ENCODE results near the gene PSMC3. TPM values are rescaled to one million over a fixed set of nuclear protein-coding genes. Genes with fewer than 3 reads are reported as not detected.
A peak's percentile ranks its signal among the peaks of the same experiment; 100 is the strongest.

Gene PSMC3
- total and polyA plus RNA-seq, 9 of the 15 experiments (the other 6 are each of a cell fraction or from before 2014, with no cell fraction given), result 44.3 to 324 (median 240) TPM

DNA sequence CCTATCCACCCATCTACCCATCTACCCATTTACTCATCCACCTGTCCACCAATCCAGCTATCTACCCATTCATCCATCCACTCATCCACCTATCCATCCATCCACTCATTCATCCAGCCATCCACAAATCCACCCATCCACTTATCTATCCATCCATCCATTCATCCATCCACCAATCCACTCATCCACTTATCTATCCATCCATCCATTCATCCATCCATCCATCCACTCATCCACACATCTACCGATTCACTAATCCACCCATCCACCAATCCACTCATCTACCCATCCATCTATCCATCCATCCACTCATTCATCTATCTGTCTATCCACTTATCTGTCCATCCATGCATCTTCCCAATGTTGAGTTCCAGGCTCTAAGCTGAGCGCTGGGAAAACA, 46.2 kb downstream of the PSMC3 start:
- no TSS peak for BruUV-seq (replicated peaks)
- Histone ChIP-seq H3K36me3 (ENCODE audit: control insufficient read depth, insufficient read depth, low read length) (peaks cover 6% of the 10 kb centered on the region; the same call in 1 of the 3 replicates), H3K4me3 (no peak overlapping the region), H2AFZ (ENCODE audit: low read depth, low read length) (no peak overlapping the region), H3K79me2 (ENCODE audit: control insufficient read depth, insufficient read depth, low read length) (peaks cover 26% of the 10 kb centered on the region), H3K9me3 (replicated peaks; ENCODE audit: control insufficient read depth, insufficient read depth, low read depth, low read length) (no peaks in the 10 kb centered on the region), H4K20me1 (replicated peaks; ENCODE audit: control insufficient read depth, insufficient read depth, low read length) (no peaks in the 10 kb centered on the region), H3K27me3 (ENCODE audit: control insufficient read depth in 2 of 2, insufficient read depth in 2 of 2, low read length in 2 of 2) (no peaks in the 10 kb centered on the region), H3K27ac (ENCODE audit: extremely low read depth, low read depth, low read length) (no peak overlapping the region), H3K9ac (ENCODE audit: insufficient read depth in 1 of 2, low read depth in 2 of 2, low read length in 2 of 2) (no peak overlapping the region), H3K4me2 (ENCODE audit: insufficient read depth, low read length) (no peak overlapping the region), H3K4me1 (replicated peaks in 1 of 2; ENCODE audit: control insufficient read depth in 2 of 2, insufficient read depth in 2 of 2, low read length in 2 of 2) (peaks cover 35 to 41% of the 10 kb centered on the region in 2 experiments), H3K9me1 (ENCODE audit: control insufficient read depth, insufficient read depth, low read length) (no peaks in the 10 kb centered on the region)
- ChIA-PET CTCF (ENCODE audit: low intra/inter-chr PET ratio) (no interaction called here), POLR2A (interaction anchor here (0.6 to 1.0 kb wide), 5 partner anchors 9 to 186 kb away, joined by 3 to 6 read pairs (median 3); no protein-coding TSS in a partner anchor)
- in situ Hi-C loops (cut with MboI) (no loop called here), intact Hi-C loops (cut with micrococcal nuclease) (no loop called here)
- WGBS (ENCODE audit: insufficient coverage, low coverage, missing lambda C conversion rate), result 57% methylated on average over 2 of the region's 2 CpGs
- DNase-seq (ENCODE audit: extremely low read depth in 1 of 4, low spot score in 3 of 4) (no peak), ATAC-seq (no peak), FAIRE-seq (peak; percentile 6)
- TF ChIP-seq TEAD2 (tag; IDR thresholded peaks at IDR 0.05) (no peak), EHMT2 (IDR thresholded peaks at IDR 0.05) (peak; percentile 67), RBM17 (IDR thresholded peaks at IDR 0.05; ENCODE audit: borderline replicate concordance, low read depth, low read length) (no peak), E2F6 (IDR thresholded peaks at IDR 0.05; ENCODE audit: borderline replicate concordance in 1 of 2, extremely low read depth in 1 of 2, insufficient read depth in 1 of 2, insufficient read length in 1 of 2, low read depth in 1 of 2, low read length in 1 of 2, poor library complexity in 1 of 2, severe bottlenecking in 1 of 2) (no peak), ZBTB1 (CRISPR knock-in tag; IDR thresholded peaks at IDR 0.05; ENCODE audit: borderline replicate concordance, low read depth) (no peak), SIN3A (IDR thresholded peaks at IDR 0.05; ENCODE audit: borderline replicate concordance in 2 of 2, control insufficient read depth in 1 of 2, low read depth in 2 of 2, low read length in 2 of 2) (no peak), MEF2A (IDR thresholded peaks at IDR 0.05; ENCODE audit: control insufficient read depth, low read depth, low read length) (no peak), ZNF444 (CRISPR knock-in tag; IDR thresholded peaks at IDR 0.05) (no peak), NFIC (IDR thresholded peaks at IDR 0.05) (no peak), MLLT1 (IDR thresholded peaks at IDR 0.05) (peak in 1 of 2 experiments; percentile 36; a peak in 1 of 4 replicates), ZNF253 (CRISPR knock-in tag; conservative IDR thresholded peaks at IDR 0.05) (no peak), STAG1 (CRISPR knock-in tag; IDR thresholded peaks at IDR 0.05; ENCODE audit: borderline replicate concordance) (no peak), KAT2B (IDR thresholded peaks at IDR 0.05; ENCODE audit: low read depth, low read length) (no peak), ADNP (tag; IDR thresholded peaks at IDR 0.05) (no peak), ZNF121 (CRISPR knock-in tag; conservative IDR thresholded peaks at IDR 0.05) (no peak), ZKSCAN1 (IDR thresholded peaks at IDR 0.05; ENCODE audit: low read depth, low read length) (no peak), CHD1 (IDR thresholded peaks at IDR 0.05; ENCODE audit: low read length) (no peak), EP400 (IDR thresholded peaks at IDR 0.05) (no peak), MAZ (CRISPR knock-in tag; conservative IDR thresholded peaks at IDR 0.05 in 1 of 2, IDR thresholded peaks at IDR 0.05 in 1 of 2) (no peak), KDM2B (CRISPR knock-in tag; IDR thresholded peaks at IDR 0.05) (no peak), OTX1 (CRISPR knock-in tag; IDR thresholded peaks at IDR 0.05) (peak; percentile 72), MTA1 (IDR thresholded peaks at IDR 0.05; ENCODE audit: borderline replicate concordance) (peak; percentile 34; the same call in 1 of the 2 replicates), NCOA2 (IDR thresholded peaks at IDR 0.05; ENCODE audit: partially characterized antibody in 2 of 2) (no peak)
